GM18868 (cell line): ENCODE results near the gene RGPD5.
"Not testable (repeated sequence)": the region's sequence is repeated elsewhere in the genome, so short reads cannot be mapped to it uniquely, and the experiment has no call there.

Experiments used
- ATAC-seq: cut with Tn5 transposase; IDR thresholded peaks from one replicate; pipeline ENCODE4 v1.9.1; 2021; ENCODE audit warnings: mild to moderate bottlenecking, moderate library complexity; ENCODE audit not compliant: unreplicated experiment

The RGPD5 gene

DNA sequence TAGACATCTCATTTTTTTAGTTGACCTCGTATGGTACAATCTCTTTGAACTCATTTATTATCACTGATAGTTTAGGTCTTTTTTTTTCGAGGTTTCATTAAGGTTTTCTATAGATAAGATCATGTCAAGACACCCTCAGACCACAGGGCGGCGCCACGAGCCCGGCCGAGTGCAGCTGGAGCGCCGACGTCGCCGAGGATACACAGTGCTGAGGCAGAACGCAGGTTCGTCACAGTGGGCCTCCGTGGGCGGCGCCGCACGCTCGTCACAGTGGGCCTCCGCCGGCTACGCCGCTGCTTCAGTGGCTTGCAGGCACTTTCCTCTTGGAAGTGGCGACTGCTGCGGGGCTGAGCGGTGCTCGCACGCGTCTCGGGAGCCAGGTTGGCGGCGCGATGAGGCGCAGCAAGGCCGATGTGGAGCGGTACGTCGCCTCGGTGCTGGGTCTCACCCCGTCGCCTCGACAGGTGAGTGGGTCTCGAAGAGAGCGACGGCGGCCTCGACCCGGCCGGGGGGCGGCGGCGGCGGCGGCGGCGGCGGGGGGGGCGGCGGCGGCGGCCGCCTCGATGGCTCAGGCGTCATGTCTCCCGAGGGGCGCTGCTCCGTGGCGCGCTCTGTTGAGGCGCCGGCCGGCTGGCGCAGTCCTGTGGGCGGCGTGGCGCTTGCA, at the start of gene RGPD5:
TSS of gene RGPD5 (plus strand) at position 232 of the 664 bp plus-strand sequence. CDS start at position 393, 161 bp downstream.
- peak; percentile 97 for ATAC-seq

DNA sequence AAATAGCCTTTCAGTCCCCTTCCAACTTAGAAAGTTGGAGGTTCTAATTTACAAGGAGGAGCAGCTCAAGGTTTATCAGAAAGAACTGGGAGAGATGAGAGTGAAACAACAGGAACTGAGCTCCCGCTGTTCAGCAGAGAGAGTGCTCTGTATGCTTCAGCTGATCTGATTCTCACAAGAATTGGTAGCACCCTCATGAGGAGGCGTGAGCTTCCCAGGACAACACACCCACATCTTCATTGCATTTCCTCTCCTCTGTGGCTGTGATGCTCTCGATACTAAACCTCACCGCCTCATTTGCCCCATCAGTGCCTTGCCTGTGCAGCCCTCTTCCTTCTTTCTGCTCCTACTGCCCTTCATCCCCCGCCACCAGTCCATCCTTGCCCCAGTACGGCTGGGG, 42.5 kb upstream of the RGPD5 start:
- not testable (repeated sequence) for ATAC-seq

- ATAC-seq: not testable (repeated sequence)
Observed at GRCh38 chr2:109757163-109757824, 36.8 kb upstream of the RGPD5 start.

GRCh38 chr2:109760265-109761042, 33.7 kb upstream of the RGPD5 start:
- ATAC-seq: not testable (repeated sequence)

- ATAC-seq: not testable (repeated sequence)
Observed at GRCh38 chr2:109761043-109761454, 33.1 kb upstream of the RGPD5 start.

GRCh38 chr2:109761976-109762375, 32.1 kb upstream of the RGPD5 start:
- not testable (repeated sequence) for ATAC-seq

DNA sequence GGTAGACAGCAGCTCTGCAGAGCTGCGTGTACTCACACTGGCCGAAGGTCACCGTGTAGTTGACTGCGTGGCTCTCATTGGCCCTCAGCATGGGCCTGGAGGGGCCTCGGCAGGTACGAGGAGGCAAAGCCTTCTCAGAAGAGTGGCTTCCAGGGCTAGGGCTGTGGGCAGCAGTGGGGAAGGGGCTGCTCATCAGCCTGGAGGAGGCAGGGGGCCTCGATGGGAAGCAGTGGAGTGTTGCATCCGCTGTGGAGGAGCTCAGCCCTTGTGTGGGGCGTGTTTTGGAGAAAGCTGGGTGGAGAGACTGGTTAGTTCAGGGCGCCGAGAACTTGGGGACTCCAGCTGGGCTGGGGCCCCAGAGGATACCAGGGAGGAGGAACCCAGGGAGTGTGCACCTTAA, 28.0 kb upstream of the RGPD5 start:
- not testable (repeated sequence) for ATAC-seq

DNA sequence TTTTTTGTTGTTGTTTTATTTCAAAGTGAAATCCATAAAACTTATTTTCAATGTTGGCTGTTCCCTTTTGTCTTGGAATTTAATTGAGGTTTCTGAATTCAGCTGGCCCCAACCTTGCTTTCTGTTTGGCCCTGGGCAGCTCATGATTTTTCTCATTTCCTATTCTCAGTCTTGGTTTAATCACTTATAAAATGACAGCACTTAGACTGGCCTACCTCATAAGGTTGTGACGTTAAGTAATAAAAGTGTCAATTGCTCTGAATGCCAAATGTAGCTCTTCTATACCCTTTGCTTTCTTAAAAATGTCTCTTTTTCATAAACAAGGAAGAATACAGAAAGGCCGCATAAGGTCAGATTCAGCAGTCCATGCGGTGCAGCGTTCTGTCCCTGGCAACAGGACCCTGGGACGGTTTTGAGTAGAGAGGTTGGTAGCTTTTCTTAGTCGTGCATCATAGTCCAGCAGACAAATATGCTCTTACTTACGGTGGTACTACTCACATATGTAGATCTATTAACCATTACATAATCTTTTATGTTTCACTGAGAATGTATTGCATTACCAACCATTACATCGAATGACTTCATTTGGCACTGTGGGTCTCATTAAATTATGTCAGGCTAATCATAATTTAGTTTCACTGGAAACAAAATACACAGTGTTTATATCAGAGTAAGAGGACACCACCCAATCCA, 27.1 kb upstream of the RGPD5 start:
- ATAC-seq: not testable (repeated sequence)

DNA sequence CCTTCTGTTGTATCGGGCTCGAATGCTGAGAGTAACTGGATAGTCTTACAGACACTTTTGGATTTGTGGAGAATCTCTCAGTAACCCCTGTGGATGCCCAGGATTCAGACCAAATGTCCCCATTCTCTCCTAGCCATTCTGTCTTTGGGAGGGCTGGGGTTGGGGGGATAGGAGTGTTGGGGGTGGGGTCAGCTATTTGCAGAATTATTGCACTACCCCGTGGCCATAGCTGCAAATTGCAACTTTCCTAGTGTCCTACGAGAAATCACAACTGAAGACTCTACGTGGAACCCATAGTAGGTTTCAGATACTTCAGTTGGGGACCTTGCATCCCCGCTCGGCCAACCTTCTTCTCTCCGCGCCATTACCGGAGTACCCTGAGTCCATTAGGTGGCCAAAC, 25.2 kb upstream of the RGPD5 start:
- not testable (repeated sequence) for ATAC-seq

DNA sequence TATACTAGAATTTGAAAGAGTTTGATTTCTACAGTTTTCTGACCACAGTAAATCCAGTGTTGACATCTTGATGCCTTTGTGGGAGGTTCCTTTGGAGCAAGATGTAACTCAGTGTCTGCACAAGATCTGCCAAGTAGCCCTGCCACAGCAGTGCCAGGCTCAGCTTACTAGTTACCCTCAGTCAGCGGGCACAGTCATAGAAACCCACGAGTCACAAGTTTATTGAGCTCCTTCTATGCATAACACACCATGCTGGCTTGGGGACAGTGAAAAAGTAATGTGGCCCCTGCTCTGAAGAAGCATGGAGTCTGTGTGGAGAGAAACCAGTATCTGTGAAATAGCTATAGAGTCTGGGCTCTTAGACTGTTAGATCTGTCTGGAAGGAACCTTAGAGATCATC, 15.0 kb upstream of the RGPD5 start:
- not testable (repeated sequence) for ATAC-seq

- ATAC-seq: not testable (repeated sequence)
Observed at GRCh38 chr2:109781147-109781816, 12.8 kb upstream of the RGPD5 start.

GRCh38 chr2:109782446-109782993, 11.6 kb upstream of the RGPD5 start:
- ATAC-seq: not testable (repeated sequence)

DNA sequence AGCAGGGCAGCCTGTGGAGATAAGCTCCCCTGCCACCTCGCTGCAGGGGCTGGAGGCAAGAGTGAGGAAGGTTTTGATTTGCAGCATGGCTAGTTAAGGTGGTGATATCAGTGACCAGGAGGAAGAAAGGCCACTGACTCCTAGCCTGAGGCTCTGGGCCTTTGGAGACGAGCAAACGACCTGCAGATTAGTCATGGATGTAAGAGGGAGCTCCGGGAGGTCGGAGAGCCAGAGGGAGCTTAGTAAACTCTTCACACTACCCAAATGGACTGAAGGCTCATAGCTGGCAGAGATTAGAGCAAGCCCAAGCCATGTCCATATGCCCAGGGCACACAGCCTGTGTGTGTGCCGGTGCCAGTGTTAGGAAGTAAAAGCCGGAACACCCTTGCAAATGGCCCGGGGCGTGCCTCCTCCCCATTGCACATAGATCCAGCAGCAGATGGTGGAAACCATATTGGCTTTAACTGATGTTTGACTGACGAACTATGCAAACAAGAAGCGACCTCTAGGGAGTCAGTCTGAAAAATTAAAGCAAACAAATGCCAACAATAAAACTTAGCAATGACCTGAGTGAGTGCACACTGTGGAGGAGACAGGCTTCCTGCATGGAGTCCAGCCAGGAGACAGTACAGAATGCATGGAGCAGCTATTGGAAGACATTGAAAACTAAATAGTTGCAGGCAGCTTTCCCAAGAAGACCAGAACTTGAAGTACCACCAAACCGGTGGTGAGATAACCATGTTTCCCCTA, 2.4 kb upstream of the RGPD5 start:
- ATAC-seq: not testable (repeated sequence)

DNA sequence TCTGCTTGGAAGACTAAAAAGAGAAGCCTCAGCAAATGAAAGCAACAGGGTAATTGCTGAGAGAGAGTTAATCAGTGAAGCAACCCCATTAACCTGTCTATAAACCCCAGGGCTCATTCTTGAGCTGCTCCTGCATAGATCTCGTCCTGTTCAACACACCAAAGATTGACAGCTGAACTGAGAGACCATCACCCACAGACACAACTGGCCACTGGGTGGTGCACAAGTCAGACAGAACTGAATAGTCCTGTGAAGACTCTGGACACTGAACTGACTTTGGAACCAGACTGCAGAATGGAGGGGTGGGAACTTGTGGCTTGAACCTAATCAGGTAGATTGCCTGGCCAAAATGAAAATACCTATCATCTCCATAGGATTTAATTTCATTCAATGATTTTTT, 1.4 kb upstream of the RGPD5 start:
- ATAC-seq: peak; percentile 66

GRCh38 chr2:109871129-109871751, 77.1 kb downstream of the RGPD5 start:
- peak; percentile 87 for ATAC-seq

DNA sequence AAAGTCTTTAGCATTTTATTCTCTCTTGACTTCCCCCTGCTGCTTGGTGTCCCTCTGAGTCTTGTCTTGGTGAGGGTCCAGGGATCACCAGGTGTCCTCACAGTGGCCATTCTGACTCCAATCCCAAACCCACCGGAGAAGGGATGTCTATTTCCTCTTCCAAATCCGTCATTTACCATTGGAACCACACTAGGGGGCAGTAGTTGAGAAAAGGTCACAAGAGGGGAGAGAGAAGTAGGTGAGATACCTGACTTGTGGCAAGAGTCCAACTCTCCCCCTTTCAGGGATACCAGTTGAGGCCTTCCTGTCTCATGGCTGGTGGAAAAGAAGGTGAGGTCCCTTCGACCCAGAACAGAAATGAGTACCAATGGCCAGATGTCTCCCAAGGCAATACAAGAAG, 82.5 kb downstream of the RGPD5 start:
- not testable (repeated sequence) for ATAC-seq

- not testable (repeated sequence) for ATAC-seq
Observed at GRCh38 chr2:109882112-109882511, 88.0 kb downstream of the RGPD5 start.

DNA sequence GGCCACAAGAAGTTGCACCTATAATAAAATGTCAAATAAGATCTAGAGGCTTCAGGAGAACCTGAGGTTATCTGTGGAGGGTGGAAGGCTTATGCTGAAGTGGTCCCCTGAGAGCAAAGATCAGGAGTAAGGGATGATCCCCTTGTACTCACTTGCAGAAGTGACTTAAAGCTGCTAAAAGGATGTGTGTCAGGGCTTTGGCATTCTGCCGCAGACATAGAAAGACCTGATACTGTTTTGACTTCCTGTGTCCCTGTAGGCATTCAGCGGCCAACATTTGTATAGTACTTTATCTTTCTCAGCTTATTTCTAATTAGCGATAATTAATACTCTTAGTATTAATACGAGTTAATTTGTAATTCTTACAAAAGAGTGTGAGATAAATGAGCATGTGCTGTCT, 94.3 kb downstream of the RGPD5 start:
- not testable (repeated sequence) for ATAC-seq

DNA sequence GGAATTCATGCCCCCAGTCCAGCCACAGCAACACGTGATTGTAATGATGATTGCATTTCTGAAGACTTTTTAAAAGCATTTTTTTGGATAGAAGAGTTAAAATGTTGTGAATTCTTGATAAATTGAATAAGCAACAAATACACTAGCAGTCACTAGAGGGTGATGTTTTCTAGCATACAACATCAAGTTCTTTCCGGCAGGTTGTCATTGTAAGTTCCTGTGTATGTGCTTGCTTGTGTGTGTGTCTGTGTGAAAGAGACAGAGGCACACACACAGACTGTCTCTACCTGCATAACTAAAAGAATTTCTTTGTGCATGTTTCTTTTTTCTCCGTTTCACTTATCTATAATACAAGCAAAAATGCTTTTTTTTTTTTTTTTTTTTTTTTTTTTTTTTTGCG, 95.8 kb downstream of the RGPD5 start:
- ATAC-seq: not testable (repeated sequence)
